PC-3 (cell line): ENCODE measurements around the gene FBXL12. TPM values are rescaled to one million over a fixed set of nuclear protein-coding genes. Genes with fewer than 3 reads are reported as not detected.

Source experiments
- ATAC-seq: fragments of 200-7000 bp; cut with Tn5 transposase; 2 replicates; pipeline ENCODE4 v1.9.1; 2020; ENCODE audit warnings: mild to moderate bottlenecking, moderate library complexity
- Bru-seq: library from RNA; stranded (reverse); fragments of 400-500 nt; gene quantifications from one replicate; lab custom pipeline; 2021; lab: Mats Ljungman, UMichigan
- BruChase-seq, 2 experiments: library from RNA; stranded (reverse); fragments of 400-500 nt; gene quantifications; one replicate each; lab custom pipeline; 2021; lab: Mats Ljungman, UMichigan
- BruUV-seq: library from RNA; stranded (reverse); fragments of 400-500 nt; replicated peaks from 2 replicates; lab custom pipeline; 2021; lab: Mats Ljungman, UMichigan
- CTCF ChIA-PET: fragments of 300-600 bp; sonication (Branson Sonifier 250); formaldehyde crosslinking; loops from one replicate; lab custom pipeline; 2022; ENCODE audit warnings: antibody characterized with exemption; lab: Charles Lee
- POLR2A ChIA-PET: fragments of 300-600 bp; sonication (Branson Sonifier 250); formaldehyde crosslinking; loops from one replicate; lab custom pipeline; 2022; ENCODE audit warnings: antibody characterized with exemption; ENCODE audit not compliant: unreplicated experiment; lab: Charles Lee
- DNase-seq: peaks from one replicate; pipeline ENCODE4 v3.0.0-alpha.2; 2015
- H2AFZ ChIP-seq: fragments of 300-600 bp; sonication (generic); 2 replicates; pipeline ENCODE4 v1.6.0; 2016; ENCODE audit warnings: antibody characterized with exemption, low read length
- H3F3A ChIP-seq: fragments of 300-600 bp; sonication (generic); one replicate; pipeline ENCODE4 v1.6.0; 2017; ENCODE audit warnings: antibody characterized with exemption, low read length, control low read depth, mild to moderate bottlenecking; ENCODE audit not compliant: unreplicated experiment
- H3K27ac ChIP-seq: fragments of 300-600 bp; sonication (generic); 2 replicates; pipeline ENCODE4 v1.5.1; 2016; ENCODE audit warnings: mild to moderate bottlenecking, low read length
- H3K27me3 ChIP-seq: fragments of 300-600 bp; sonication (generic); 2 replicates; pipeline ENCODE4 v1.6.1; 2016; ENCODE audit warnings: low read length, mixed read lengths
- H3K36me3 ChIP-seq: fragments of 300-600 bp; sonication (generic); 2 replicates; pipeline ENCODE4 v1.6.1; 2016; ENCODE audit warnings: low read depth, mixed run types, low read length, mixed read lengths
- H3K4me1 ChIP-seq: fragments of 300-600 bp; sonication (generic); 2 replicates; pipeline ENCODE4 v1.5.1; 2016; ENCODE audit warnings: low read length; ENCODE audit not compliant: insufficient read depth
- H3K4me2 ChIP-seq: fragments of 300-600 bp; sonication (generic); 2 replicates; pipeline ENCODE4 v1.6.0; 2016; ENCODE audit warnings: low read length
- H3K4me3 ChIP-seq: fragments of 300-600 bp; sonication (generic); 2 replicates; pipeline ENCODE4 v1.5.1; 2016; ENCODE audit warnings: mild to moderate bottlenecking, low read length, mixed read lengths
- H3K79me2 ChIP-seq: fragments of 300-600 bp; sonication (generic); 2 replicates; pipeline ENCODE4 v1.6.1; 2017; ENCODE audit warnings: low read length, mixed read lengths
- H3K9ac ChIP-seq: fragments of 300-600 bp; sonication (generic); 2 replicates; pipeline ENCODE4 v1.6.0; 2016; ENCODE audit warnings: mild to moderate bottlenecking, low read length
- H3K9me2 ChIP-seq: fragments of 300-600 bp; sonication (generic); replicated peaks from 2 replicates; pipeline ENCODE4 v1.6.1; 2016; ENCODE audit warnings: mixed run types, low read length, mixed read lengths
- H3K9me3 ChIP-seq: fragments of 300-600 bp; sonication (generic); 2 replicates; pipeline ENCODE4 v1.6.1; 2016; ENCODE audit warnings: low read length, mixed read lengths
- H4K20me1 ChIP-seq: fragments of 300-600 bp; sonication (generic); 2 replicates; pipeline ENCODE4 v1.6.1; 2016; ENCODE audit warnings: low read length, mixed read lengths
- CTCF ChIP-seq: fragments of 300-600 bp; sonication (generic); conservative IDR thresholded peaks from 2 replicates; pipeline ENCODE4 v1.5.1; 2017; ENCODE audit warnings: antibody characterized with exemption, low read depth, mild to moderate bottlenecking, low read length
- EZH2 ChIP-seq: fragments of 300-600 bp; sonication (generic); IDR thresholded peaks from one replicate; pipeline ENCODE4 v1.6.1; 2017; ENCODE audit warnings: antibody characterized with exemption, mild to moderate bottlenecking, low read length; ENCODE audit not compliant: unreplicated experiment
- EZH2phosphoT487 ChIP-seq: fragments of 300-600 bp; sonication (generic); IDR thresholded peaks from 2 replicates; pipeline ENCODE4 v1.6.1; 2018; ENCODE audit warnings: mild to moderate bottlenecking, antibody characterized with exemption, low read length, borderline replicate concordance
- intact Hi-C: fragments of 100-400 bp; cut with micrococcal nuclease; formaldehyde crosslinking; loops from 2 replicates; pipeline ENCODE4 v1.9.0; 2023
- long read RNA-seq: library from polyadenylated mRNA; unstranded; transcript quantifications from one replicate; pipeline ENCODE4 v2.0.0, GENCODE V29; 2021; ENCODE audit not compliant: unreplicated experiment
- total RNA-seq: library from RNA; depleted of rRNA; stranded (reverse); fragments of >200 nt; gene quantifications from 2 replicates; pipeline ENCODE4 v1.2.3, GENCODE V29; 2014; rRNA removed

Gene FBXL12, protein sequence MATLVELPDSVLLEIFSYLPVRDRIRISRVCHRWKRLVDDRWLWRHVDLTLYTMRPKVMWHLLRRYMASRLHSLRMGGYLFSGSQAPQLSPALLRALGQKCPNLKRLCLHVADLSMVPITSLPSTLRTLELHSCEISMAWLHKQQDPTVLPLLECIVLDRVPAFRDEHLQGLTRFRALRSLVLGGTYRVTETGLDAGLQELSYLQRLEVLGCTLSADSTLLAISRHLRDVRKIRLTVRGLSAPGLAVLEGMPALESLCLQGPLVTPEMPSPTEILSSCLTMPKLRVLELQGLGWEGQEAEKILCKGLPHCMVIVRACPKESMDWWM
- total RNA-seq (31.4 and 37.6 TPM in 2 replicates), Bru-seq, nascent RNA (percentile 77 among the genes with signal in this experiment), BruChase-seq, experiment 1, labeled RNA remaining after a 6-hour chase (percentile 74 among the genes with signal in this experiment), BruChase-seq, experiment 2, labeled RNA remaining after a 2-hour chase (percentile 79 among the genes with signal in this experiment)
- long read RNA-seq, transcript FBXL12-201 (3 exons, 1,852 nt) = major isoform, 17 of 51 reads
- long read RNA-seq, transcript FBXL12-206 (3 exons, 1,843 nt) = minor isoform, 6 of 51 reads
- long read RNA-seq, partial matches to known transcripts = 0 of 51 reads
- long read RNA-seq, other reads (novel, unspliced or antisense) = 19 of 51 reads

DNA sequence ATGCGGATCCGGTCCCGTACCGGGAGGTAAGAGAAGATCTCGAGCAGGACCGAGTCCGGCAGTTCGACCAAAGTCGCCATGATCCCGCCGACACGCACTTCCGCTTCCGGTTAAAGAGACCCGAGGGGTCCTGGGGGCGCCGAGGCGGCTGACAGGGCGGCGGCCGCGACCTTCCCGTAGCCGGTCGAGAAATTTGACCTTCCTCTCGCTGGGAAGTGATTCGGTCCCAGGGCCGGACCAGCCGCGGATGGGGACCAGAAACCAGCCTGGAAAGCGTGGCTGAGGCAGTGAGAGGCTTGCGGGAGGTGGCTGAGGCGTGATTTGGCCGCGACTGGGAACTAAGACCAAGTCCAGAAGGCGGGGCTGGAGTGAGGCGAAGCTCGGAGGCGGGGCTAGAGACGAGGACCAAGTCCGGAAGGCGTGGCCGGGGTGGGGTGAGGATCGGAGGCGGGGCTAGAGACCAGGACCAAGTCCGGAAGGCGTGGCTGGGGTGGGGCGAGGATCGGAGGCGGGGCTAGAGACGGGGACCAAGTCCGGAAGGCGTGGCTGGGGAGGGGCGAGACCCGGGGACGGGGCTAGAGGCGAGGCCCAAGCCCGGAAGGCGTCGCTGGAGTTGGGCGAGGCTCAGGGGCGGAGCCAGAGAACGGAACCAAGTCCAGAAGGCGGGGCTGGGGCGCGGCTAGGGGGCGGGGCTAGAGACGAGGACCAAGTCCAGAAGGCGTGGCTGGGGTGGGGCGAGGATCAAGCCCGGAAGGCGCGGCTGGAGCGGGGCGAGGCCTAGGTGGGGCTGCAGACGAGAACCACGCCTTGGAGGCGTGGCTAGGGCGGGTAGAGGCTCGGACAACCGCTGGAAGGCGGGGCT, at the start of gene FBXL12:
Gene FBXL12, minus strand, starts transcription at position 346 of the 862 bp plus-strand sequence. Its CDS starts 266 bp downstream, at position 80.
- peak within 1 kb of the TSS; percentile 81 for H2AFZ ChIP-seq

DNA sequence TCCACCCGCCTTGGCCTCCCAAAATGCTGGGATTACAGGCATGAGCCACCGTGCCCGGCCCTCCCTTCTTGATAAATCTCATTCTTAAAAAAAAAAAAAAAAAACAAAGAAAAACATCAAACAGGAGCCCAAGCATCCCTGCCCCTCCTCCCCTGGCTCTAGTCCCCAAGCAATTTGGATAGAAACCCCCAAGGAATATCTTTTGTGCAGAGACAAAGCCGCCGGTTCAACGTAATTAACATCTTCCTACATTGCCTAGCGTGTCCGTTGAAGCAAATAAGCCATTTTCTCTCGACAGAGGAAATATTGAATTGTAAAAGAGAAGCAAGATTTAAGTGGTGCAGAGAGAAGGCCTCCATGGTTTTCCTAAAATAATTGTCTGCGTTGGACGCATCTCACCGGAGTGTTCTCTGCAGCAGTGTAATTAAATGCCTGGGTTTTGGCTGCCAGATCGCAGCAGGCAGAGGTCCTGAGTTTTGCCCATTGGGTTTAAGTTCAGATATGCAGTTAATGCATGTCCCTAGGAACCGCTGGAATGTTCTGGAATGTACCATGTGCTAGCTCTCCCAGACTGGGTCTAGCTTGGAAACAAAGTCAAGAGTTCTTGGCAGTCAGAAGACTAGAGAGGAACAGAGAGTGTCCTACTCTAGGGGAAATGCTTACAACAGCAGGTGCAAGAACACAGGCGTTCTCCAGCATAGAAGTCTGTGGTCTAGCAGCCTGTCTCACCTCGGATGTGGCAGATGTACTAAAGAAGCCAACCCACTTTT, 47.0 kb upstream of the FBXL12 start:
- Histone ChIP-seq H3K36me3 (no peaks in the 10 kb centered on the region), H3K9ac (no peak overlapping the region), H3K4me2 (no peak overlapping the region), H3K4me1 (no peaks in the 10 kb centered on the region), H3K27me3 (no peaks in the 10 kb centered on the region), H3F3A (no peaks in the 10 kb centered on the region), H3K79me2 (no peaks in the 10 kb centered on the region), H4K20me1 (no peaks in the 10 kb centered on the region), H3K27ac (no peak overlapping the region), H3K9me2 (no peaks in the 10 kb centered on the region), H3K4me3 (no peak overlapping the region), H3K9me3 (no peaks in the 10 kb centered on the region), H2AFZ (no peak overlapping the region)
- BruUV-seq = no TSS peak
- no peak for DNase-seq
- intact Hi-C loops = no loop called here
- ATAC-seq = no peak
- no peak for TF ChIP-seq EZH2phosphoT487
- no peak for TF ChIP-seq EZH2
- TF ChIP-seq CTCF = no peak
- POLR2A ChIA-PET = no interaction called here
- CTCF ChIA-PET = no interaction called here

More for the DNA sequence above, at the start of gene FBXL12:
- DNase-seq = peak; percentile 100
- peak within 1 kb of the TSS; percentile 79 for H3K9ac ChIP-seq
- no peaks in the 10 kb centered on the region for H3K9me3 ChIP-seq
- no peaks in the 10 kb centered on the region for H3K27me3 ChIP-seq
- peaks cover 9% of the 10 kb centered on the region for H3K36me3 ChIP-seq
- peak within 1 kb of the TSS; percentile 82 for H3K4me3 ChIP-seq
- BruUV-seq = no TSS peak
- ATAC-seq = peak; percentile 85
- peaks cover 30% of the 10 kb centered on the region for H3K79me2 ChIP-seq
- H3K4me1 ChIP-seq = peaks cover 13% of the 10 kb centered on the region
- ChIA-PET POLR2A (no interaction called here), CTCF (interaction anchor here (0.7 kb wide), 2 partner anchors 49 to 136 kb away, joined by 9 to 15 read pairs; no protein-coding TSS in a partner anchor)
- H3F3A ChIP-seq = no peaks in the 10 kb centered on the region
- no peaks in the 10 kb centered on the region for H3K9me2 ChIP-seq
- TF ChIP-seq CTCF = no peak
- TF ChIP-seq EZH2phosphoT487 = no peak
- no peak for TF ChIP-seq EZH2
- intact Hi-C loops = loop anchor here (1.0 kb wide), 3 partner anchors 23 to 34 kb away; no protein-coding TSS in a partner anchor
- peak within 1 kb of the TSS; percentile 94 for H3K4me2 ChIP-seq
- H4K20me1 ChIP-seq = no peaks in the 10 kb centered on the region
- peak within 1 kb of the TSS; percentile 62 for H3K27ac ChIP-seq
